WTC11 (cell line): ENCODE data around the gene MIER2.

ENCODE experiments used
- ATF3 ChIP-seq: sonication (generic); formaldehyde crosslinking; conservative IDR thresholded peaks from 2 replicates; pipeline ENCODE4 v1.8.1; 2022; ENCODE audit warnings: mild to moderate bottlenecking, missing genetic modification reagents
- CTCF ChIP-seq: fragments of 200-600 bp; IDR thresholded peaks from 2 replicates; pipeline ENCODE4 v1.8.0; 2022; ENCODE audit warnings: antibody characterized with exemption
- NFE2L1 ChIP-seq: sonication (generic); formaldehyde crosslinking; IDR thresholded peaks from 2 replicates; pipeline ENCODE4 v1.8.1; 2023; ENCODE audit warnings: missing genetic modification reagents

- TF ChIP-seq ATF3 (CRISPR knock-in tag) (no peak), NFE2L1 (CRISPR knock-in tag) (no peak), CTCF (no peak)
These were observed 51.6 kb downstream of the MIER2 start for GRCh38 chr19:292951-293350.
